Mesenteric fat pad (tissue), 1 donor: ENCODE data around the gene DTX3L. TPM values are rescaled to one million over a fixed set of nuclear protein-coding genes. Genes with fewer than 3 reads are reported as not detected.
"Not testable (repeated sequence)": the region's sequence is repeated elsewhere in the genome, so short reads cannot be mapped to it uniquely, and the experiment has no call there.

Experiments used
- DNase-seq: peaks from one replicate; pipeline ENCODE4 v3.0.0-alpha.2; 2020; ENCODE audit warnings: low spot score
- total RNA-seq: library from RNA; stranded (reverse); fragmentation: NEBNext Ultra II Directional; extraction: Animal tissue kit (Norgen Biotek cat#: 25700); gene quantifications from one replicate; pipeline ENCODE4 v1.2.1, GENCODE V29; 2021
- donor health status: DM: yes; HTN: yes; CAD: no.

DTX3L gene
- total RNA-seq, 1 donor from 2014 or later = 41.6 TPM

GRCh38 chr3:122560680-122561079 lies 3.5 kb upstream of the DTX3L start:
- no peak for DNase-seq

GRCh38 chr3:122562923-122563716 lies 1.0 kb upstream of the DTX3L start:
- DNase-seq = no peak

- no peak for DNase-seq
Observed at GRCh38 chr3:122563717-122564025, 467 bp upstream of the DTX3L start.

GRCh38 chr3:122568131-122568530 lies 4.0 kb downstream of the DTX3L start:
- DNase-seq = not testable (repeated sequence)

- DNase-seq = no peak
Observed at GRCh38 chr3:122568755-122569154, 4.6 kb downstream of the DTX3L start.

GRCh38 chr3:122572940-122573412 lies 8.8 kb downstream of the DTX3L start:
- no peak for DNase-seq

GRCh38 chr3:122576174-122576940 lies 12.2 kb downstream of the DTX3L start:
- no peak for DNase-seq

GRCh38 chr3:122577409-122578031 lies 13.4 kb downstream of the DTX3L start, which contains the start of gene PARP15:
PARP15 (plus strand) TSS chr3:122577650; CDS start chr3:122577668, 18 bp downstream.
- no peak for DNase-seq

GRCh38 chr3:122578069-122578740 lies 14.1 kb downstream of the DTX3L start:
- no peak for DNase-seq

- DNase-seq = no peak
Observed at GRCh38 chr3:122580470-122580869, 16.3 kb downstream of the DTX3L start.

GRCh38 chr3:122581622-122582021 lies 17.5 kb downstream of the DTX3L start:
- no peak for DNase-seq

- DNase-seq = no peak
Observed at GRCh38 chr3:122582390-122582789, 18.3 kb downstream of the DTX3L start.

- DNase-seq = no peak
Observed at GRCh38 chr3:122586098-122586497, 22.0 kb downstream of the DTX3L start.

GRCh38 chr3:122586773-122587485 lies 22.8 kb downstream of the DTX3L start:
- DNase-seq = no peak

GRCh38 chr3:122587572-122587971 lies 23.4 kb downstream of the DTX3L start:
- DNase-seq = no peak

GRCh38 chr3:122589297-122589696 lies 25.2 kb downstream of the DTX3L start:
- DNase-seq = no peak

GRCh38 chr3:122590610-122591009 lies 26.5 kb downstream of the DTX3L start:
- DNase-seq = no peak

- DNase-seq = no peak
Observed at GRCh38 chr3:122594025-122594424, 29.9 kb downstream of the DTX3L start.

- DNase-seq = no peak
Observed at GRCh38 chr3:122598151-122598550, 34.0 kb downstream of the DTX3L start.

GRCh38 chr3:122598556-122598955 lies 34.4 kb downstream of the DTX3L start:
- no peak for DNase-seq
